Mesothelial cell of epicardium (in vitro differentiated cells): Measurements from ENCODE around the gene THADA. TPM values are rescaled to one million over a fixed set of nuclear protein-coding genes. Genes with fewer than 3 reads are reported as not detected.

Experiments used
- DNase-seq, 2 experiments: peaks; one replicate each; pipeline ENCODE4 v3.0.0; 2021; ENCODE audit warnings: low spot score in 2 of 2; ENCODE audit not compliant: unreplicated experiment in 2 of 2
- H3K27ac Mint-ChIP-seq: 2 replicates; pipeline ENCODE4 v1.8.0; 2021; ENCODE audit warnings: mixed read lengths
- H3K27me3 Mint-ChIP-seq: 2 replicates; pipeline ENCODE4 v1.8.0; 2021; ENCODE audit warnings: low read depth, mixed read lengths
- H3K36me3 Mint-ChIP-seq: 2 replicates; pipeline ENCODE4 v1.8.0; 2021; ENCODE audit warnings: mixed read lengths
- H3K4me1 Mint-ChIP-seq: 2 replicates; pipeline ENCODE4 v1.8.0; 2021; ENCODE audit warnings: mixed read lengths
- H3K4me3 Mint-ChIP-seq: 2 replicates; pipeline ENCODE4 v1.8.0; 2021; ENCODE audit warnings: mild to moderate bottlenecking, moderate library complexity, mixed read lengths
- H3K9me3 Mint-ChIP-seq: 2 replicates; pipeline ENCODE4 v1.8.0; 2021; ENCODE audit warnings: mixed read lengths
- CTCF ChIP-seq: fragments of 200-600 bp; sonication (generic); IDR thresholded peaks from one replicate; pipeline ENCODE4 v1.5.0; 2021; ENCODE audit warnings: antibody characterized with exemption; ENCODE audit not compliant: unreplicated experiment
- total RNA-seq: library from RNA; stranded (reverse); gene quantifications from 3 replicates; pipeline ENCODE4 v1.2.1, GENCODE V29; 2021

The THADA gene
- total RNA-seq, 1 donor from 2014 or later = 33.6 TPM

- peak; percentile 95 to 96 for DNase-seq
- H3K9me3 Mint-ChIP-seq = no peaks in the 10 kb centered on the region
- peaks cover 51% of the 10 kb centered on the region for H3K4me1 Mint-ChIP-seq
- peak within 1 kb of the TSS; percentile 97 for H3K27ac Mint-ChIP-seq
- TF ChIP-seq CTCF = no peak
- no peaks in the 10 kb centered on the region for H3K27me3 Mint-ChIP-seq
- H3K36me3 Mint-ChIP-seq = peaks cover 18% of the 10 kb centered on the region
- H3K4me3 Mint-ChIP-seq = peak within 1 kb of the TSS; percentile 95
These were observed 369.3 kb downstream of the THADA start, which contains the start of gene ZFP36L2 for GRCh38 chr2:43226558-43226954. Gene ZFP36L2, minus strand, starts transcription at chr2:43226606. Its CDS starts 291 bp downstream, at chr2:43226315.

GRCh38 chr2:43225788-43226557, 369.9 kb downstream of the THADA start:
- peak in 1 of 2 experiments; percentile 50 for DNase-seq
- TF ChIP-seq CTCF = no peak
- H3K36me3 Mint-ChIP-seq = peaks cover 14% of the 10 kb centered on the region
- H3K27ac Mint-ChIP-seq = peak overlapping the region; percentile 96
- H3K4me1 Mint-ChIP-seq = peaks cover 57% of the 10 kb centered on the region
- H3K4me3 Mint-ChIP-seq = peak overlapping the region; percentile 95
- no peaks in the 10 kb centered on the region for H3K27me3 Mint-ChIP-seq
- no peaks in the 10 kb centered on the region for H3K9me3 Mint-ChIP-seq

GRCh38 chr2:43225093-43225787, 370.6 kb downstream of the THADA start:
- TF ChIP-seq CTCF = peak; percentile 8
- no peaks in the 10 kb centered on the region for H3K27me3 Mint-ChIP-seq
- peak; percentile 36 to 78 for DNase-seq
- peaks cover 12% of the 10 kb centered on the region for H3K36me3 Mint-ChIP-seq
- peak overlapping the region; percentile 96 for H3K27ac Mint-ChIP-seq
- peak overlapping the region; percentile 95 for H3K4me3 Mint-ChIP-seq
- peaks cover 57% of the 10 kb centered on the region for H3K4me1 Mint-ChIP-seq
- H3K9me3 Mint-ChIP-seq = no peaks in the 10 kb centered on the region

- DNase-seq = peak in 1 of 2 experiments; percentile 62
- H3K36me3 Mint-ChIP-seq = peaks cover 12% of the 10 kb centered on the region
- H3K27me3 Mint-ChIP-seq = no peaks in the 10 kb centered on the region
- peak overlapping the region; percentile 95 for H3K4me3 Mint-ChIP-seq
- no peak for TF ChIP-seq CTCF
- H3K27ac Mint-ChIP-seq = no peak overlapping the region
- H3K9me3 Mint-ChIP-seq = no peaks in the 10 kb centered on the region
- peaks cover 60% of the 10 kb centered on the region for H3K4me1 Mint-ChIP-seq
These were observed 371.2 kb downstream of the THADA start for GRCh38 chr2:43224571-43225092.

- peak overlapping the region; percentile 99 for H3K27ac Mint-ChIP-seq
- H3K27me3 Mint-ChIP-seq = no peaks in the 10 kb centered on the region
- TF ChIP-seq CTCF = peak; percentile 28
- peak in 1 of 2 experiments; percentile 74 for DNase-seq
- H3K4me1 Mint-ChIP-seq = peaks cover 60% of the 10 kb centered on the region
- H3K36me3 Mint-ChIP-seq = peaks cover 10% of the 10 kb centered on the region
- no peaks in the 10 kb centered on the region for H3K9me3 Mint-ChIP-seq
- peak overlapping the region; percentile 95 for H3K4me3 Mint-ChIP-seq
These were observed 371.7 kb downstream of the THADA start for GRCh38 chr2:43224131-43224570.
